Epithelial cell of esophagus (primary cell): ENCODE data around the gene SLC10A4.

Source experiments
- DNase-seq: peaks from one replicate; pipeline ENCODE4 v3.0.0; 2010; ENCODE audit warnings: low read depth
- H3K4me3 ChIP-seq: 2 replicates; pipeline ENCODE4 v1.5.1; 2011; ENCODE audit warnings: mild to moderate bottlenecking, low read length, control low read depth
- TF ChIP-seq, protein P1 (sequence below): IDR thresholded peaks from 2 replicates; pipeline ENCODE4 v1.5.1; 2011; ENCODE audit warnings: low read depth, mild to moderate bottlenecking, low read length, control low read depth, inconsistent platforms; ENCODE audit not compliant: insufficient read depth; ENCODE audit errors: missing control alignments

SLC10A4 gene

DNA sequence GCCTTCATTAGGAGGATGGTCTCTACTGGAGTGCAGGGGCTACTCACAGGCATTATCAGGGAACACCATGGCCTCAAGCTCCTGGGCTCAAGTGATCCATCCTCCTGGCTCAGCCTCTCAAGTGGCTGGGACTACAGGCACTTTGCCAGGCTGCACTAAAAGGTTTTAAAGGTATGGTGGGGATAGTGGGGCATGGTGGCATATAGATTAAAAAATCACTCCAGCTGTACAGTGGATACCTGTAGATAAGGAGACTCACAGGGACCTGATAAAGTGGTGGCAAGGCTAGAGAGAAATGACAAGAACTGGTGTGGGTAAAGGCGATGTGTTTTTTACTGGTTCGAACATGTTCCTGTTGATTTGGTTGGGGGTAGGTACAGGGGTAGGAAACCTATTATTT, 12.8 kb downstream of the SLC10A4 start:
- no peak for DNase-seq
- TF ChIP-seq, protein P1, sequence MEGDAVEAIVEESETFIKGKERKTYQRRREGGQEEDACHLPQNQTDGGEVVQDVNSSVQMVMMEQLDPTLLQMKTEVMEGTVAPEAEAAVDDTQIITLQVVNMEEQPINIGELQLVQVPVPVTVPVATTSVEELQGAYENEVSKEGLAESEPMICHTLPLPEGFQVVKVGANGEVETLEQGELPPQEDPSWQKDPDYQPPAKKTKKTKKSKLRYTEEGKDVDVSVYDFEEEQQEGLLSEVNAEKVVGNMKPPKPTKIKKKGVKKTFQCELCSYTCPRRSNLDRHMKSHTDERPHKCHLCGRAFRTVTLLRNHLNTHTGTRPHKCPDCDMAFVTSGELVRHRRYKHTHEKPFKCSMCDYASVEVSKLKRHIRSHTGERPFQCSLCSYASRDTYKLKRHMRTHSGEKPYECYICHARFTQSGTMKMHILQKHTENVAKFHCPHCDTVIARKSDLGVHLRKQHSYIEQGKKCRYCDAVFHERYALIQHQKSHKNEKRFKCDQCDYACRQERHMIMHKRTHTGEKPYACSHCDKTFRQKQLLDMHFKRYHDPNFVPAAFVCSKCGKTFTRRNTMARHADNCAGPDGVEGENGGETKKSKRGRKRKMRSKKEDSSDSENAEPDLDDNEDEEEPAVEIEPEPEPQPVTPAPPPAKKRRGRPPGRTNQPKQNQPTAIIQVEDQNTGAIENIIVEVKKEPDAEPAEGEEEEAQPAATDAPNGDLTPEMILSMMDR: no peak
- no peak overlapping the region for H3K4me3 ChIP-seq

- DNase-seq: no peak
- H3K4me3 ChIP-seq: no peak overlapping the region
- TF ChIP-seq, protein P1: no peak
Measured at GRCh38 chr4:48498895-48499294, 15.8 kb downstream of the SLC10A4 start.

- no peak for DNase-seq
- no peak overlapping the region for H3K4me3 ChIP-seq
- TF ChIP-seq, protein P1: no peak
Measured at GRCh38 chr4:48499551-48500066, 16.5 kb downstream of the SLC10A4 start.

DNA sequence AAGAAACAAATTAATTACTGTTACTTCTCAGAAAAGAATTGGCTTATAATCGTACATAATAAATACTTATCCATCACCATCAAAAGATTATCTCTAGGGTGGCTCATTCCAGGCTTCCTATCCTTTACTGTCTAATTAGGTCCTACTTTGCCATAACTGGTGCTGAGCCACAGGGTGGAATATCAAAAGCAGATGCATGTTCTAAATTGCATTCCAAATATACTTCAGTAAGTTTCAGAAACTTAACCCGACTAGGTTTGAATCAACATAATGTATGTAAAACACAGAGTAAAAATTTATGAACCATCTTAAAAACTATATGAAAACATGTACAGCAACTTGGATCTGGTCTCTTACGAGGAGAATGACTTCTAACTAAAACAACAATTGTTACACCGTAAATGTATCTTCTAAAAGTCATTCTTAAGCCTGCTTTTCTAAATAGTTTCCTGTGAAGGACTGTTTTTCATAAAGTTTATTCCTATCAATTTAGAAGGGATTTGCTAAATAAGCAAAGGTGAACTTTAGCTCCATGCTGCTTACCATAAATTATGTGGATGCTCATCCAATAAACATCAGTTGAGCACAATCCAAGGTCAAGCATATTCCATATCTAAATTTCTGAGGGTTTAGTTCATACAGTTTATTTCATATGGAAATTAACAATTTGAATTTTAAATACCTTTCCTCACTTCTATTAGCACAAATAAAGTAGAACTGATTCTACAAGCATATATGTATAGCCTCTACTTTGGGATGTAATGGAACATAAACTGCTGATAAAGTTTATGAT, 20.3 kb downstream of the SLC10A4 start:
- TF ChIP-seq, protein P1: no peak
- no peak for DNase-seq
- H3K4me3 ChIP-seq: no peak overlapping the region

- TF ChIP-seq, protein P1: no peak
- no peak overlapping the region for H3K4me3 ChIP-seq
- DNase-seq: no peak
Measured at GRCh38 chr4:48504026-48504330, 20.8 kb downstream of the SLC10A4 start.

GRCh38 chr4:48504352-48504751, 21.2 kb downstream of the SLC10A4 start:
- H3K4me3 ChIP-seq: no peak overlapping the region
- no peak for DNase-seq
- TF ChIP-seq, protein P1: no peak

DNA sequence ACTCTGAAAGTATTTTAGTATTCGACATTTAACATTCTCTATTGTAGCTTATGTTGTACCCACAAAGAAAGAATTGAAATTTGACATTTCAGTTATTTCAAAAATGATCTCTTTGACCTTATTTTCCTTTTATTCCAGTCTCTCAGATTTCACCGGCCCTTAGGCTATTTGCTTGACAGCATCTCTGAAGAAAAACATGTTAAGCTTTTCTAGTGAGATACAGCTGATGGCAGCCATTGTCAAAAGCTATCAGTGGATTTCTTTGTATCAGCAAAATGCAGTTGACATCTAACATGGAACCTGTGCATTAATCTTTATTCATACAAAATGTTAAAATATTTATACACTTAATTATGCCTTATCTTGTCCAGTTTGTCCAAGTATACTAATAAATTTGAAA, 23.6 kb downstream of the SLC10A4 start:
- TF ChIP-seq, protein P1: no peak
- no peak for DNase-seq
- H3K4me3 ChIP-seq: no peak overlapping the region
